ENCODE results near the gene MYCBPAP. TPM values are rescaled to one million over a fixed set of nuclear protein-coding genes. Genes with fewer than 3 reads are reported as not detected.

The MYCBPAP gene
- total RNA-seq, 1 experiment from 2014 or later = 1.5 TPM

DNA sequence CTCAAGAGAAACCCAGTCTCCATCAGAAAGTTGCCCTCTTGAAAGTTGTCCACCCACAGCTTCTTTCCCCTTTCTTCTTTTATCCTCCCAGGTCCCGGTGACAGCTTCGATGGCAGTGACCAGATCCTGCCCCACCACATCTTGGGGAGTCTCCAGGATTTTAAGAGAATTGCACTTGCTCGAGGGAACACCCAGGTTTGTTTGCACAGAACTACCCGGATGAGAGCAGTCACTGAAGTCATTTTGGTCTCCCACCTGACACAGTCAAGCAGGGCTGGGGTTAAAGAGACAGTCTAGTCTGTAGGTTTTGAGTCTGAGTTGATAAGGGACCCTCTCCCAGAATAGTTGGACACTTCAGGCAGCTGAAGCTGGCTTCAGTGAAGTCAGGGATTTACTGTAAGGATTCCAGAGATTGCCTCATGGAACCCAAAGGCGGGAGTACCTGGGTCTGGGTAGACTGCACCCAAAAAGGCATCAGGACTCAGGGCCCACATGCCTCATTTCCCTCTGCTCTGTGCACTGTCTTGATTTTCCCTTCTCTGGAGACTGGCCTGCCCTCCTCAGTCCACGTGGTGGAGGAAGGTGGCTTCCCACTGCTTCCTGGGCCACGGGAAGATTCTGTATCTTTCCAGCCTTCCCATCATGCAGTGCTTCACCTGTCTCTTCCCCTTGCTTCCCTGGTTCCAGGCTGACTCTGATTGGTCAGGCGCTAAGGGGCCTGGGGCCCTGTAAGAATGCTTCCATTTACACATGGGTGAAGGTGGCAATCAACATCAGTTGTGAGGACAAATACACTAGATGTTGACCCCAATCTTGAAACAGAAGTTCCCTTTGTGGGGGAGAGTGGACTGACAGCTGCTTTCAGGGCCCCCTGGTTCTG is 9.5 kb downstream of the MYCBPAP start:
- no peak for DNase-seq (ENCODE audit: low read depth)

DNA sequence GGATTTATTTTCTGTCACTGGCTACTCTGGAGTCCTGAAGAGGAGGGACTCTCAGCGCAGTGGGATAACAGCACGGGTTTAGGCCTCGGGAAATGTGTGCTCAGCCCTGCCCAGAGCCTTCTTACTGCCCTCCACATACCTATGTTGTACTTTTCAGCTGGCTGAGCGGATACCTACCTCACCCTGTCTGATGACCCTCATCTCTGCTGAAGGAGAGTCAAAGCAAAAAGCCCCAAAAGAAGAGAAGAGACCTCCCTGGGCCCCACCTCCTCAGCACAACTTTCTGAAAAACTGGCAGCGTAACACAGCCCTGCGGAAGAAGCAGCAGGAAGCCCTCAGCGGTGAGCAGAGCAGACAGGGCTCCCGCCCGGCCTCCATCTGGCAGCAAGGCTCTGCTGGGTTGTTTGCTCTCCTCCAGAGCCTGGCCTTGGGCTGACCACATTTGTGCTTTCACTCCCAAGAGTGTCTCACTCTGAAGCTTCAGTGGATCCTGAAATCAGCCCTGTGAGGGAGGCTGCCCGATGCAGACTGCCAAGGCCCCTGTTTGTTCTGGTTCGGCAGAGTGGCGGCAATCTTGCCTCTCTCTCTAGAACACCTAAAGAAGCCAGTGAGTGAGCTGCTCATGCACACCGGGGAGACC is 10.3 kb downstream of the MYCBPAP start:
- DNase-seq (ENCODE audit: low read depth) = no peak

DNA sequence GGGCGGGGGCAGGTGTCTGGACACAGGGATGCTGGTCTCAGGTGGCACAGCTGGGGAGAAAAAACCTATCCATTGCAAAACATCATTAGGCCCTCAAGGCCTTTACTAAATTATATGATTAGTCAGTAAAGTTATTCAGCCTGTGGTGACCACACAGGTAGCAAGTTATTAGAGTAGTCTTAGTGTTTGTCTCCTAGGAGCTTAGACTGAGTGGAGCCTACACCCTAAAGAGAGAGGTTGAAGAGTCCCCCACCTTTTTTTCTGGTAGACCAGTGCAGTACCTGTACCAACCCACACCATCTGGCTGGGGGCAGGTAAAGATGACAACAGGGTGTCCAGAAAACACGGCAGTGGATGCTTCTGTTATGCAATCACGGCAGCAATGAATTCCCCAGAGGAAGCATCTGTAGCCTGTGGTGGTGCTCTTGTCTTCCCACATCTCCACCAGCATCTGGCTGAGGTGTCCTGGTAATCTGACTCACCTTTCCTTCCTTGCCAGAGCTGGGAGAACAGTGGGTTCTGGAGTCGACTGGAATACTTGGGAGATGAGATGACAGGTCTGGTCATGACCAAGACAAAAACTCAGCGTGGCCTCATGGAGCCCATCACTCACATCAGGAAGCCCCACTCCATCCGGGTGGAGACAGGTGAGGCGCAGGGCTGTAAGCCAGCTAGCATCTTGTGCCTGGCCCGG is 11.0 kb downstream of the MYCBPAP start:
- DNase-seq (ENCODE audit: low read depth) = no peak

DNA sequence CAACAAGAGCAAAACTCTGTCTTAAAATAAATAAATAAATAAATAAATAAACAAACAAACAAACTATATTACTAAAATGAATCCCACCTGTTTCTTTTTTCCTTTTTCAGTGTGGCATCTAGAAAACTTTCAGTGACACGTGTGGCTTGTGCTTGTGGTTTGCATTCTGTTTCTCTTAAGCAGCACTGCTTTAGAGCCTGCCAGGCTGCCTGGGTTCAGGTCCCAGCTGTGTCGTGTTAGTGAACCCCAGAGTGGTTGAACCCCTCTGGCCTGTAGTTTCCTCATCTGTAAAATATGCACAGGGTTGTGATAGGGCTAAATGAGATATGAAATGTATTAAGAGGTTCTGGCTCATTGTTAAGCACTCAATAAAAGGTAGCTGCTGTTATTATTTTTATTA is 12.2 kb downstream of the MYCBPAP start:
- DNase-seq (ENCODE audit: low read depth) = no peak

DNA sequence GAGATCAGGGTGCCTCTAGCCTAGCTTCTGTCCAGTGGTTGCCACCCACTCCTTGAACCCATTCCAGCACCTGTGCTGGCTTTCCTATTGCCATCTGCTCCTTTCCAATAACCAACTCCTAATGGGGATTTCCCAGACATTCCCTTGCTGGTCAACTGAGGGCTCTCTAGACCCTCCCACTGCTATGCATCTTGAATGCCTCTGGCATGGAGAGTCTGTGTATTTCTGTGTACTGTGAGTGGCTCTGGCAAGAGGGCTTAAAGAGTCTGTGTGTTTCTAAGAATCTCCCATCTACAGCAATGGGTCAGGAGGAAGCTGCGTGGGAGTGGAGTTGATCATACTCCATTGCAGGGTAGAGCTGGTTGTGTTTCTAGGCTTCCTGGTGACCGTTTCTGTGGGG is 13.3 kb downstream of the MYCBPAP start:
- DNase-seq (ENCODE audit: low read depth) = no peak

DNA sequence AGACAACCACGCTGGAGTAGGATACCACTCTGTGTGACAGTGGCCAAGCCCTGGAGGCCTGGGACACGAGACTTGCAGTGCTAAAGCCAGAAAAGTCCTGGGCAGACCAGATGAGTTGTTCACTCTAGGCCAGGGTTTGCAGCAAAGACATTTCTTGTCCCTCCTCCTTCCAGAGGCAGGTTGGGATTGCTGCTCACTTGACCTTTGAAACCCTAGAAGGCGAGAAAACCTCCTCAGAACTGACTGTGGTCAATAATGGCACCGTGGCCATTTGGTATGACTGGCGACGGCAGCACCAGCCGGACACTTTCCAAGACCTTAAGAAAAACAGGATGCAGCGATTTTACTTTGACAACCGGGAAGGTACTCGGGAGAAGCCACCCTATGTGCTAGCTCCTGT is 14.5 kb downstream of the MYCBPAP start:
- DNase-seq (ENCODE audit: low read depth) = no peak

DNA sequence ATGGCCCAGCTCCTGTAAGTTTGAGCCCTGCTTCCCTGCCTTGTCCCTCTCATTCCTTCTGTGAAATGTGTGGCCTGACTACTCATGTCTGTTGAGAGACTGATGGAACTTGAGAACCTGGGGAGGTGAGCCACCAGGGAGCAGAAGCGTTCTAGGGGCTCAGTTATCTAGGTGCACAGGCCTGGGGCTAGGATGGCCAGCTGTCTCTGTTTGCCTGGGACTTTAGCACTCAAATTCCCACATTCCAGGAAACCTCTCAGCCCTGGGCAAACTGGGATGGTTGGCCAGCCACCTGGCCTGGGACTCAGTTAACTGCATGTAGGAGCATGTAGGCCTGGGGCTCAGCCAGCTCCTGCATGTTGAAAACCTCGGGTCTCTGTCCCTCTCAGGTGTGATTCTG is 15.0 kb downstream of the MYCBPAP start:
- DNase-seq (ENCODE audit: low read depth) = no peak

DNA sequence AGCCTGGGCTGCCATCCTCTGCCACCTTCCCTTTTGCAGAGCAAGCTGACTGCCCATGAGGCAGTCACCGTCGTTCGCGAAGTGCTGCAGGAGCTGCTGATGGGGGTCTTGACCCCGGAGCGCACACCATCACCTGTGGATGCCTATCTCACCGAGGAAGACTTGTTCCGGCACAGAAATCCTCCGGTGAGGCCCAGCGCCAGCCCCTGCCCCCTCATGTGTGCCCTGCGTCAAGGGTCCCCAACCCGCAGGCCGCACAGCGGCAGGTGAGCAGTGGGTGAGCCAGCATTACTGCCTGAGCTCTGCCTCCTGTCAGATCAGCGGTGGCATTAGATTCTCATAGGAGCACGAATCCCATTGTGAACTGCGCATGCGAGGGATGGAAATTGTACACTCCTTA is 16.6 kb downstream of the MYCBPAP start:
- DNase-seq (ENCODE audit: low read depth) = no peak

DNA sequence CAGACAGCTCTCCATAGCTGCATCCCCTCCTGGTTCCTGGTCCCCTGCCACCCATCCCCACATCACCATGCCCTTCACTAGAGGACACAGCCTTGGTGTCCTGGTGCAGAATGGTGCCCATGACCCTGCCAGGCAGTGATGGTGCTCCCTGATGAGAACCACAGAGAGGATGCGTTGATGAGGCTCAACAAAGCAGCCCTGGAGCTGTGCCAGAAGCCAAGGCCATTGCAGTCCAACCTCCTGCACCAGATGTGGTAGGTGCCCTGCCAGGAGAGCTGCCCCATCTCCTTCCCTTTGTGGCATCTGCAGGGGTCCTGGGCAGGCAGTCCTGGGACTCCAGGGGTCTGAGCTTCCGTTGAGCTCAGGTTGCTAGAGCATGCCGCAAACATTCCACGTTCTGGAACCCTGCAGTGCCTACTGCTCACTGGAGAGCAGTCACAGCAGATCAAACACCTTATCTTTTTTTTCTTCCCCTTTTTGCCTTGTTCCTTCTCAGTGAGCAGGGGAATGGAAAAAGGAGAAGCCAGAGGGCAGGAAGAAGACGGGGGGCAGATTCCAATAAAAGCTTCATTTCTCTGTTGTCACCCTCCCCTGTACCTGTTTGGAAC is 19.0 kb downstream of the MYCBPAP start:
- DNase-seq (ENCODE audit: low read depth) = no peak

DNA sequence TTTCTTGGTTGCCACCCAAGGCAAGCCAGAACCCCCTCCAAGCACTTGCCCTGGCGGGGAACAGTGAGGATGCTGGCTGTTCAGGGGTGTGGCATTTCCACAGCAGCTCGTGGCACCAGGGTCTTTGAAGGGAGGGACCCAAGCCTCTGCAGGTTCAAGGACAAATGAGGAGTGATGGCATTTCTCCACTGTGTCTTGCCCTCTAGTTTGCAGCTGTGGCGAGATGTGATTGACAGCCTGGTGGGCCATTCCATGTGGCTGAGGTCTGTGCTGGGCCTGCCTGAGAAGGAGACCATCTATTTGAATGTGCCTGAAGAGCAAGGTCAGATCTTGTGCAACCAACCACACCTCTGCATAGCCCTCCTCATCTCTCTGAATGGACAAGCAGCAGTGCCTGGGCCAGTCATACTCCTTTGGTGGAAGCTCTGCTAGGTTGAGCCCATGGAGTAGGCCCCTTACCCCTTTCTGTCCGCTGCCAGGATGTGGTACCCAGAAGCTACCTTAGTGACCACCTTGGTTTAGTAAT is 19.8 kb downstream of the MYCBPAP start:
- no peak for DNase-seq (ENCODE audit: low read depth)

DNA sequence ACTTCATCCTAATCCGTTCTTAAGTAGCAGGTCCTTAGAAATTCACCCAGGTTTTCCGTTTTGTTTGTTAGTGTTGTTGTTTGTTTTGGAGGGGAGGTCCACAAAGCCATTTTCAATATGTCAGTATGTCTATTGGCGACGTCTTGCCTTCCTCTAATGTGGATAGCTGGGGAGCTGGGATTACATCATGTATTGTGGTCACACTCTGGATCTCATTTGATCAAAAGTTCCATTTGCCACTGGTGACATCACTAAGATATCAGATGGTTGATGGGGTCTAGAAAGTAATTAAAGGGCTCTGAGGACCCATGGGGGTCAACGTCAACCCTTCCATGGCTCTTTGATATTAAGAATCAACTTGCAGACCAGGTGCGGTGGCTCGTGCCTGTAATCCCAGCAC is 21.6 kb downstream of the MYCBPAP start:
- no peak for DNase-seq (ENCODE audit: low read depth)

DNA sequence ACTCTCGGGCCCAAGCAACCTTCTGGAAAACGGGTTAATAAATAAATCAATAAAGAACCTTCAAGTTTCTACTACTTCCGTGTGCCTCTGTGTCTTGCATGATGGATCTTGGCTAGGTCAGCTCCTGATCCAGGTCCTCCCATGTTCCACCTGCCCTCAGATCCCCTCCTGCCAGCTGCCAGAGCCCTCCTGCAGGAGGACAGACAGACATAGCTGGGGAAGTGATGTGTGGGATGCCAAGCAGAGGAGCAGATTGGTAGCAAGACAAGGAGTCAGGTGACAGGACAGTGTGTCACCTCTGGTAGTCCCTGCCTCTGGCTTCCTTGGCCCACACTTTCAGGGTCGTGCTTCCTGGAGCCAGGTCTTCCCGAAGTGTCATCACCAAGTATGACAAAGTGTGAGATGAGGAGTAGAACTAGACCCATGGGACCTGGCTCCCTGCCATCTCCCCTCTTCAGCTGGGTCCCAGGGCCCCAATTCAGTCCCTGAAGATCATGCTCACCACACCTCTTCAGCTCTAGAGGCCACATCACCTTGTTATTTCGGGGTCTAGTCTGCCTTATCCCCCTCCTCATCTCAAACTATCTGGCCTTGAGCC is 23.3 kb downstream of the MYCBPAP start:
- DNase-seq (ENCODE audit: low read depth) = no peak

DNA sequence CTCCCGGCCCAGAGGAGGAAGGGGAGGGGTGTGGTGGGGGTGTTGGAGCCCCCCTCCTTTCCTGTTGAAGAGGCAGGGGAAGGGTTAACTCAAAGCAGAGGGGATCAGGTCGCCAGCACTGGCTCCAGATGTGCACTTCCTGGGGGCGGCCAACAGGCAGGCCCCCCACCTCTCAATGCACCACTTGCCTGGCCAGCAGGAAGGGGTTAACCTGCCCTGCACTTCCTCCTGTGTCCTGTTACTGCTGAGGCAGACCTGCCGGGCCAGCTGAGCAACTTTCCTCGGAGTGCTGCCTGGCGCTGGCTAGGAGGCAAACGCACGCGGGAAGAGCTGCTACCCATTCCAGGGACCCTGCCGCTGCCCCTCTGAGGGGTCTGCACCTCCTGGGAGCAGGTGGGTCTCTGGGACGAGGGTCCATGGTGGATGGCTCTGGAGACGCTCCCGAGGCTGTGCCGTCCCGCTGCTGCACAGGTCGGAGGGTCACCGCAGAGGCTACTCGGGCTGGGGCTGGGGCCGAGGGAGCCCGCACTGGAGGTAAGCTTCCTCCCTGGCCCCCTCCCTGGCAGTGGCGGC is 24.3 kb downstream of the MYCBPAP start, which contains the start of gene EPN3:
Gene EPN3, plus strand, starts transcription at position 284 of the 573 bp plus-strand sequence. CDS start 3,822 bp downstream, outside the sequence.
- no peak for DNase-seq (ENCODE audit: low read depth)

DNA sequence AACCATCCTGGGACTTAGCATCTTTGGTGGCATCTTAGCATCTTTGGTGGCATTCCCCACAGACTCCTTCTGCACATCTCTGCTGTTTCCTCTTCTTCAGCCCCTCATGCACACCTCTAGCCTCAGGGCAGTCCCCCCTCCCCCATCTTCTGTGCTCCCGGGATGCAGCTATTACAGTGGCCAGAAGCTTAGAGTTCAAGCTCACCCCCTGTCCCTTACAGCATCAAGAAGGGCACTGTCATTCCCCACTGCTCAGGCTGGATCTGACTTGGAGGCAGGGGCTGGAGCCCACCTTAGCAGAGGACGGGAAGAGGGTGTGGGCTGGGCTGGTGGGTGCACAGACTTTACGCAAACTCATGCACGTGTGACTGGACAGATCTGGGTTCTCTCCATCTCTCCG is 24.9 kb downstream of the MYCBPAP start:
- no peak for DNase-seq (ENCODE audit: low read depth)

DNA sequence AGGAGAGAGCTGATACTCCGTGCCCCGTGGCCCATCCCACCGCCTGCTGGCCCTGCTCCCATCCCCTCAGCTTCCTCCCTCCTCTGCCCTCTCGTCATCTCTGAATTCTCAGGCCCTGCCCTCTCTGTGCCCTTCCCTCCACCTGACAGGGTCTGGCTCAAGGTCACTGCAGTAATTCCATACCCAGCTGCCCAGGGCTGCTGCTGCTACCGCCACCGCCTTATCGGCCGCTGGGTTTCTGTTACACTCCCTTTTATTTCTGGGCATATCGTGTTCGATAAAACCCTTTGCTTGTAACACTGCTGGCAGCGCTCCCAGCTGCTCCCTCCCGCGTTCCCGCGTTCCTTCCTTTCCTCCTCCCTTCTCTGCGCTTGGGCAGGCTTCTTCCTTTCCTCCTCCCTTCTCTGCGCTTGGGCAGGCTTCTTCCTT is 25.5 kb downstream of the MYCBPAP start:
- DNase-seq (ENCODE audit: low read depth) = peak; percentile 22

DNA sequence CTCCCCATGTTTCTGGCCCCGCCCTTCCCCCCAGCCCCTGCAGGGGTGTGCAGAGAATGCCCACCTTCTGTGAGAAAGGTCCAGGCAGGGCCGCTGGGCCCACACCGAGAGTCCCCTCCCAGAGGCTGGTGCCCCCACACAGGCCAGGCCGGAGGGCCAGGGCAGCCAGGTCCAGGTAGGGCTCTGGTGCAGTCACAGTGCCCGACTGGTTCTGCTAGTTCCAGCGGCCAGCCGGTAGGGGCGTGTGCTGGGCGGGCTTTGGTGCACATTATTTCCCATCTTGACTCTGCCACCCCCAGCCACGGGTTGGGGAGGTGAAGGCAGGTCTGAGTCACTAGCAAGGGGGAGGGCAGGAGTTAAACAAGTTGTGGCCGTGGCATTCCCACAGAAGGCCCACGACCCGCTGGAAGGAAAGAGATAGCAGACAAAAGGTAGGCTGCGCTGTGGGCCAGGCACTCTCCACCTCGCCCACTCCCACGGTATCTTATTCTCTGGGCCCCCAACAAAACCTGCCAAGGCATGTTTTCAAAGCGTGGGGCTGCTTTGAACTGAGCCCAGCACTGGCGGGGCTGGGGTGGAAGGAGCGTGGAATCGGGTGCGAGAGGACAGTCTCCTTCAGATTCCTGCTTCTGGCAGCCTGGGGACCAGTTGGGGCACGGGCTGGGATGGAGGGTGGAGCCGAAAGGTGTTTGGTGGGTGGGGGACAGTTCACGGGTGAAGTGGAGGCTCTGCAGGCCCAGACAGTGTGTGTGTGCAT is 26.2 kb downstream of the MYCBPAP start:
- no peak for DNase-seq (ENCODE audit: low read depth)

DNA sequence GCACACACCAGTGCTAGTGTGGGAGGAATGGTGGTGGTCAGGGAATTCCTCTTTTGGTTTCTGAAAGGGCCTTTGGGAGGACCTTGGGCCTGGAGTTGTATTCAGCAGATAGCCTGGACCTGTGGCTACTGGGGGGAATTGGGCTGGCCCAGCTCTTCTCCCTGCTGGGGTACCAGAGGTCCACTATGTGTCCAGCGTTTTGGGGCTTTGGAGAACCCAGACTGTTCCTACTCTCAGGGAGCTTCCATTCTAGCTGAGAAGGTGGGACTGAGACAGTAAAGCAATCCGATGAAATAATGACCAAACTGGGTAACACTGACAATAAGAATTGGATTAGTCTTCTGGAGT is 26.7 kb downstream of the MYCBPAP start:
- DNase-seq (ENCODE audit: low read depth) = no peak

DNA sequence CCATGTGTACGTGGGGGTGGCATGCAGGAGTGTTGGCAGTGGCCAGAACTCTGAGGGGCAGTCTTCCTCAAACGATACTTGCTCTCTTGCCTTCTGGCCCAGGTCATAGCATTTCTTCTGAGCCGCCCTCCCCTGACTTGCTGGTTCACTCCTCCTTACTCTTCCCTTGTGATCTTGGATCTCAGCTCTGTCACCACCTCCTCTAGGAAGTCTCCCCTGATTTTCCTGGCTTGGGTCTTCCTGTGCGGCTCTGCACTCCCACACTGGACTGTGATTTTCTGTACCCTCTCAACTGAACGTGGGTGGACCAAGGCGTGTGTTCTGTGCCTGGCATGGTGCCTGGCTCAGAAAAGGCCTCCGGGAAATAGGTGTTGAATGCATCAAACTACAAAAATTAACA is 27.2 kb downstream of the MYCBPAP start:
- DNase-seq (ENCODE audit: low read depth) = no peak

DNA sequence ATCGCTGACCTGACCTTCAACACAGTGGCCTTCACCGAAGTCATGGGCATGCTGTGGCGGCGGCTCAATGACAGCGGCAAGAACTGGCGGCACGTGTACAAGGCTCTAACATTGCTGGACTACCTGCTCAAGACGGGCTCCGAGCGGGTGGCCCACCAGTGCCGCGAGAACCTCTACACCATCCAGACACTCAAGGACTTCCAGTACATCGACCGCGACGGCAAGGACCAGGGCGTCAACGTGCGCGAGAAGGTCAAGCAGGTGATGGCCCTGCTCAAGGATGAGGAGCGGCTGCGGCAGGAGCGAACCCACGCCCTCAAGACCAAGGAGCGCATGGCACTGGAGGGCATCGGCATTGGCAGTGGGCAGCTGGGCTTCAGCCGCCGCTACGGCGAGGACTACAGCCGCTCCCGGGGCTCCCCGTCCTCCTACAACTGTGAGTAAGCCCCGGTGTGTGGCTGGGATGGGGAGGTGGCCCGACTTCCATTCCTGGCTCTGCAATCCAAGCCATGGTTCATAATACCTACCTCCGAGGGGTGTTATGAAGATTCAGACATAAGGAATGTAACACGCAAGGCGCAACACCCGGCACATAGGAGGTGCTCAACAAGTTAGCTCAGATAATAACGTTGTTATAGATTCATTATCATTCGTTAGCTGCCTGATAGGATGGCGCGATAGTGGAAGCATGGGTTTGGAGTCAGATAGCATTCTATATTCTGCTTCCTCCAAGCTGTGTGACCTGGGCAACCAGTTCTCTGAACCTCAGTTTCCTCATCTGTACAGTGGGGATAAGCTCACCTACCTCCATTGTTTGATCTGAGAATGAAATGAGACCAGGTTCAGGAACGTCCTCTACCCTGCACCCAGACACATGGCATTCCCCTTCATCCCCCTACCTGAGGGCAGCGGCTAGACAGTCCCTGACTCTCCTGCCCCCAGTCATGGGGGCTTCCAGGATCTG is 28.7 kb downstream of the MYCBPAP start:
- DNase-seq (ENCODE audit: low read depth) = no peak

All from Daoy (cell line).